Glutamatergic neuron (in vitro differentiated cells): ENCODE data around the gene TPRG1. TPM values are rescaled to one million over a fixed set of nuclear protein-coding genes. Genes with fewer than 3 reads are reported as not detected.

Experiments
- DNase-seq: peaks from one replicate; pipeline ENCODE4 v3.0.0; 2022
- H3K27ac Mint-ChIP-seq: one replicate; pipeline ENCODE4 v1.8.0; 2020; ENCODE audit warnings: mild to moderate bottlenecking, mixed read lengths, inconsistent platforms; ENCODE audit not compliant: unreplicated experiment
- H3K27me3 Mint-ChIP-seq: one replicate; pipeline ENCODE4 v1.8.0; 2020; ENCODE audit warnings: mild to moderate bottlenecking, moderate library complexity, mixed read lengths, inconsistent platforms; ENCODE audit not compliant: unreplicated experiment
- H3K36me3 Mint-ChIP-seq: one replicate; pipeline ENCODE4 v1.8.0; 2020; ENCODE audit warnings: mild to moderate bottlenecking, mixed read lengths, inconsistent platforms; ENCODE audit not compliant: unreplicated experiment
- H3K4me1 Mint-ChIP-seq: one replicate; pipeline ENCODE4 v1.8.0; 2020; ENCODE audit warnings: mild to moderate bottlenecking, low read depth, mixed read lengths, inconsistent platforms; ENCODE audit not compliant: unreplicated experiment
- H3K4me3 Mint-ChIP-seq: one replicate; pipeline ENCODE4 v1.8.0; 2020; ENCODE audit warnings: mild to moderate bottlenecking, mixed read lengths, inconsistent platforms; ENCODE audit not compliant: unreplicated experiment
- H3K9me3 Mint-ChIP-seq: one replicate; pipeline ENCODE4 v1.8.0; 2020; ENCODE audit warnings: mild to moderate bottlenecking, moderate library complexity, mixed read lengths, inconsistent platforms; ENCODE audit not compliant: unreplicated experiment
- total RNA-seq: library from RNA; stranded (reverse); fragmentation: NEBNext Ultra II Directional; extraction: Animal tissue kit (Norgen Biotek cat#: 25700); gene quantifications from one replicate; pipeline ENCODE4 v1.2.1, GENCODE V29; 2021; ENCODE audit not compliant: unreplicated experiment
- TF ChIP-seq, protein P1 (sequence below): fragments of 200-600 bp; sonication (generic); IDR thresholded peaks from one replicate; pipeline ENCODE4 v1.5.0; 2021; ENCODE audit not compliant: partially characterized antibody, unreplicated experiment

TPRG1 gene
- total RNA-seq, 1 donor from 2014 or later, result 1.3 TPM

- Mint-ChIP-seq H3K9me3 (no peaks in the 10 kb centered on the region), H3K4me1 (peaks cover 3% of the 10 kb centered on the region), H3K27me3 (no peaks in the 10 kb centered on the region), H3K4me3 (no peak overlapping the region), H3K36me3 (no peaks in the 10 kb centered on the region), H3K27ac (no peak overlapping the region)
- DNase-seq, result no peak
- TF ChIP-seq, protein P1, sequence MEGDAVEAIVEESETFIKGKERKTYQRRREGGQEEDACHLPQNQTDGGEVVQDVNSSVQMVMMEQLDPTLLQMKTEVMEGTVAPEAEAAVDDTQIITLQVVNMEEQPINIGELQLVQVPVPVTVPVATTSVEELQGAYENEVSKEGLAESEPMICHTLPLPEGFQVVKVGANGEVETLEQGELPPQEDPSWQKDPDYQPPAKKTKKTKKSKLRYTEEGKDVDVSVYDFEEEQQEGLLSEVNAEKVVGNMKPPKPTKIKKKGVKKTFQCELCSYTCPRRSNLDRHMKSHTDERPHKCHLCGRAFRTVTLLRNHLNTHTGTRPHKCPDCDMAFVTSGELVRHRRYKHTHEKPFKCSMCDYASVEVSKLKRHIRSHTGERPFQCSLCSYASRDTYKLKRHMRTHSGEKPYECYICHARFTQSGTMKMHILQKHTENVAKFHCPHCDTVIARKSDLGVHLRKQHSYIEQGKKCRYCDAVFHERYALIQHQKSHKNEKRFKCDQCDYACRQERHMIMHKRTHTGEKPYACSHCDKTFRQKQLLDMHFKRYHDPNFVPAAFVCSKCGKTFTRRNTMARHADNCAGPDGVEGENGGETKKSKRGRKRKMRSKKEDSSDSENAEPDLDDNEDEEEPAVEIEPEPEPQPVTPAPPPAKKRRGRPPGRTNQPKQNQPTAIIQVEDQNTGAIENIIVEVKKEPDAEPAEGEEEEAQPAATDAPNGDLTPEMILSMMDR, result no peak
These were observed 139.8 kb downstream of the TPRG1 start for GRCh38 chr3:189311521-189311920.

GRCh38 chr3:189312866-189313265 lies 141.1 kb downstream of the TPRG1 start:
- H3K27ac Mint-ChIP-seq, result no peak overlapping the region
- H3K4me1 Mint-ChIP-seq, result peaks cover 3% of the 10 kb centered on the region
- H3K4me3 Mint-ChIP-seq, result no peak overlapping the region
- H3K36me3 Mint-ChIP-seq, result no peaks in the 10 kb centered on the region
- no peak for DNase-seq
- TF ChIP-seq, protein P1, result no peak
- H3K27me3 Mint-ChIP-seq, result no peaks in the 10 kb centered on the region
- no peaks in the 10 kb centered on the region for H3K9me3 Mint-ChIP-seq

DNA sequence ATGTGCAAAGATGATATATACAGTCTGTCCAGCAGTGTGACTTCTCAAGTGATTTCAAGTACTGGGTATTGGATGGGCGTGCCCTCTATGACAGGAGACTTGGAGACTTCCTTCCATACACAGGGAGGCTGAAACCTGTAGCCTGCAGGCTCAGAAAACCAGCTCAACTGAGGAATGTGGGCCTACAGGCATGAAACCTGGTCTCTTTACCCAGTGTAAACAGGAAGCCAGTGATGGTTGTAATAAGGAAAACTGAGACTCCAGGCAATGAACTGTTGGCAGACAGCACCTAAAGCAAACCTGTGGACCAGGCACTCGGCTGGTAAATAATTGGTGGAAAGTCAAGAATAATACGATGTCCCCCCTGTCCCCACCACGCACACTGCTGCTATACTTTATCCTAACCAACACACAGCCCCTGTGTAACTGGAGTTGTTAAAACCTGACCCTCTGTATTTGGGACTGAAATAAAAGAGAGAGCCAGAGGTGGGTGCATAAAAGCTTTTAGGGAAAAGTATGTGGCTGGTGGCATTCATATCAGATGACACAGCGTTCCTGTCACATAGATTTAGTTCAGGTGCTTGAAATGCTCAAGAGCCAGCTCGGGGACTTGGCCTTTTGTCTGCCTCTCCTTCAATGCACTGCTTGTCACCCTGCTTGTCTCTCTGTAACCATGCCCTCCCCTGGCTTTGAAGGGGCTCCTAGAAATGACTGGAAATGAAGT lies 144.7 kb downstream of the TPRG1 start:
- H3K4me1 Mint-ChIP-seq, result peaks cover 3% of the 10 kb centered on the region
- no peak overlapping the region for H3K27ac Mint-ChIP-seq
- TF ChIP-seq, protein P1, result no peak
- H3K27me3 Mint-ChIP-seq, result no peaks in the 10 kb centered on the region
- H3K9me3 Mint-ChIP-seq, result no peaks in the 10 kb centered on the region
- H3K36me3 Mint-ChIP-seq, result no peaks in the 10 kb centered on the region
- no peak overlapping the region for H3K4me3 Mint-ChIP-seq
- no peak for DNase-seq

GRCh38 chr3:189317911-189318310 lies 146.1 kb downstream of the TPRG1 start:
- Mint-ChIP-seq H3K9me3 (no peaks in the 10 kb centered on the region), H3K27me3 (no peaks in the 10 kb centered on the region), H3K36me3 (no peaks in the 10 kb centered on the region), H3K4me1 (no peaks in the 10 kb centered on the region), H3K4me3 (no peak overlapping the region), H3K27ac (no peak overlapping the region)
- TF ChIP-seq, protein P1, result no peak
- DNase-seq, result no peak

DNA sequence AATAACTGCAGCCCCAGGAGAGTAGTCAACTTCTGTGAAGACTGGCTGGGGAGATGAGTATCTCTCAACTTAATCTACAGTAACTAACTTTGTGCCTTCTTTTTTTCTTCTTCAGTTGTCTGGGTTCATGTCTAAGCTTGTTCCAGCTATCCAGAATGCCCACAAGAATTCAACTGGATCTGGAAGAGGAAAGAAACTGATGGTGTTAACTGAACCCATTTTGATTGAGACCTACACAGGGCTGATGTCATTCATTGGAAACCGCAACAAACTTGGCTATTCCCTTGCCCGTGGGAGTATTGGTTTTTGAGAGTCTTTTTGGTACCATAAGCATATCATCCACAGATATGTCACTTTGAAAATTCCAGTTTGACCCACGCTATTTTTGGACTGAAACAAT lies 148.7 kb downstream of the TPRG1 start:
- Mint-ChIP-seq H3K27ac (no peak overlapping the region), H3K4me1 (no peaks in the 10 kb centered on the region), H3K9me3 (no peaks in the 10 kb centered on the region), H3K4me3 (no peak overlapping the region), H3K36me3 (no peaks in the 10 kb centered on the region), H3K27me3 (no peaks in the 10 kb centered on the region)
- DNase-seq, result no peak
- TF ChIP-seq, protein P1, result no peak
